Breast epithelium (tissue), 3 donors: ENCODE results near the gene COL6A2.

Experiments used
- POLR2A ChIP-seq: fragments of 450-650 bp; IDR thresholded peaks from one replicate; pipeline ENCODE4 v1.6.1; 2016; ENCODE audit warnings: antibody characterized with exemption, mild to moderate bottlenecking, moderate library complexity
- POLR2AphosphoS5 ChIP-seq, 3 donors: sonication (generic); formaldehyde crosslinking; IDR thresholded peaks; one replicate each; pipeline ENCODE4 v1.6.1; 2017; ENCODE audit warnings: antibody characterized with exemption in 3 of 3
- TF ChIP-seq, protein P1 (sequence below), 3 donors: fragments of 450-650 bp; IDR thresholded peaks; one replicate each; pipeline ENCODE4 v1.5.1; 2016 to 2017; ENCODE audit warnings: antibody characterized with exemption in 3 of 3, mild to moderate bottlenecking in 3 of 3, moderate library complexity in 3 of 3

DNA sequence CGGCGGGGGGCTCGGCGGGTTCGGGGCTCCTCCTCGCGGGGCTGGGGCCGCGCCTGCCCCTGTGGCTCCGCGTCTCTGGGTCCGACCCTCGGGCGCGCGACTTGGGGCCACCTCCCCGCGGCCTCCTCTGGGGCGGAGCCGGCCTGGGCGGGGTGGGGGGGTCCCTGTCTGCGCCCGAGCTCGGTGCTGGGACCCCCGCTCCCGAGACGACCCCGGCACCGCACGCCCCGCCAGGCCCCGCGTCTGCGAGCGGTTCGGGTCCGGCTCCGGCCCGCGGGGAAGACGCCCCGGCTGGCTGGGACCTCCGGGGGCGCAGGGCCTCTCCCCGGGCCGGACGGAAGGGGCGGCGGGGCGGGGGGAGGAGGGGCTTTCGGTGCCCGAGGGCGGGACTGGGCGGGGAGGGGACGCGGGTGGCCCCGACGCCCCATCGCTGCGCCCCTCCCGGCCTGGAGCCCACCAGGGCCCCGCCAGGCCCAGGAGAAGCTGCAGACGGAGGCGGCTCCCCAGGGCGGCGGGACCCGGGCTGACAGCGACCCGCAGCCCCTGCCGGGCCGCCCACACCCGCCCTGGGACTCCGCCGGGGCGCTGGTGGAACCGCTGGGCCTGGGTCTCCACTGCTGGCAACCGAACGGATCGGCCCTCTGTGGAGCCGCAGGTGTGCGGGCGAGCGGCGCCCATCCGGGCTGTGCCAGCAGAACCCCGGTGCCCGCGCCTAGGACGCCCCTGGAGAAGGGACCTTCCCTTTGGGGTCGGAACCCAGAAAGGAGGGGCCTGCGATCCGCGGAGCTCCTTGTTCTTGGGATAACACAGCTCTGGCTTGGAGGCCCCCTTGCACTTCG lies 610 bp downstream of the COL6A2 start:
- TF ChIP-seq POLR2AphosphoS5 (IDR thresholded peaks at IDR 0.05) = no peak
- TF ChIP-seq, protein P1, sequence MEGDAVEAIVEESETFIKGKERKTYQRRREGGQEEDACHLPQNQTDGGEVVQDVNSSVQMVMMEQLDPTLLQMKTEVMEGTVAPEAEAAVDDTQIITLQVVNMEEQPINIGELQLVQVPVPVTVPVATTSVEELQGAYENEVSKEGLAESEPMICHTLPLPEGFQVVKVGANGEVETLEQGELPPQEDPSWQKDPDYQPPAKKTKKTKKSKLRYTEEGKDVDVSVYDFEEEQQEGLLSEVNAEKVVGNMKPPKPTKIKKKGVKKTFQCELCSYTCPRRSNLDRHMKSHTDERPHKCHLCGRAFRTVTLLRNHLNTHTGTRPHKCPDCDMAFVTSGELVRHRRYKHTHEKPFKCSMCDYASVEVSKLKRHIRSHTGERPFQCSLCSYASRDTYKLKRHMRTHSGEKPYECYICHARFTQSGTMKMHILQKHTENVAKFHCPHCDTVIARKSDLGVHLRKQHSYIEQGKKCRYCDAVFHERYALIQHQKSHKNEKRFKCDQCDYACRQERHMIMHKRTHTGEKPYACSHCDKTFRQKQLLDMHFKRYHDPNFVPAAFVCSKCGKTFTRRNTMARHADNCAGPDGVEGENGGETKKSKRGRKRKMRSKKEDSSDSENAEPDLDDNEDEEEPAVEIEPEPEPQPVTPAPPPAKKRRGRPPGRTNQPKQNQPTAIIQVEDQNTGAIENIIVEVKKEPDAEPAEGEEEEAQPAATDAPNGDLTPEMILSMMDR (IDR thresholded peaks at IDR 0.05) = no peak
- no peak for TF ChIP-seq POLR2A
